SK-N-SH (cell line): Measurements from ENCODE around the gene NTM.

Experiments used
- ELF1 ChIP-seq: IDR thresholded peaks from 2 replicates; pipeline ENCODE4 v1.4.0; 2012
- GATA2 ChIP-seq: sonication (generic); formaldehyde crosslinking; IDR thresholded peaks from 2 replicates; pipeline ENCODE4 v1.5.0; 2020; ENCODE audit warnings: mild to moderate bottlenecking, missing genetic modification reagents
- POLR2AphosphoS5 ChIP-seq: IDR thresholded peaks from 2 replicates; pipeline ENCODE4 v1.6.1; 2012; ENCODE audit warnings: low read depth, low read length
- REST ChIP-seq: IDR thresholded peaks from 2 replicates; pipeline ENCODE4 v1.6.1; 2012; ENCODE audit warnings: mild to moderate bottlenecking, low read depth, low read length, moderate library complexity
- SMC3 ChIP-seq: IDR thresholded peaks from 2 replicates; pipeline ENCODE4 v1.6.1; 2012; ENCODE audit warnings: low read depth, low read length, improper control_type of control experiment
- TEAD4 ChIP-seq: IDR thresholded peaks from 2 replicates; pipeline ENCODE4 v1.4.0; 2012; ENCODE audit warnings: mild to moderate bottlenecking, borderline replicate concordance; ENCODE audit not compliant: insufficient read depth
- TF ChIP-seq, protein P1 (sequence below): fragments of 200-600 bp; sonication (generic); IDR thresholded peaks from 2 replicates; pipeline ENCODE4 v1.6.1; 2017; ENCODE audit warnings: antibody characterized with exemption, mild to moderate bottlenecking, moderate library complexity

DNA sequence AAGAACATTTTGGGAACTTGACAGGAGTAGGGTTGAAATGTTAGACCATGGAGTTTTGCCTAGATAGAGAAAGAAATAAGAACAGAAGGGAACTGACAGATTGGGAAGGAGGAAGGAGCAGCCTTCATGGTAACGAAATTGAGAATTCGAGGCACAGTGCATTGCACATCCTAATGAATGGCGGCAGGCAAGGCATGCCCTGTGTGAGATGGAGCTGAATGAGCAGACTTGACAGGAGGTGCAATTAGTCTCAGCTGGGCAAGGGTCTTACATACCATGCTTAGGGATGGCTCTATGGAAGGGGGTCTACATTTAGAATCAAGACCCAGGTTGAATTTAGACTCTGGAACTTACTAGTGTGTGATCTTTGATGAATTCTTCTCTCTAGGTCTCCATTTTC lies 25.0 kb upstream of the NTM start:
- TF ChIP-seq GATA2 (CRISPR knock-in tag) (no peak), SMC3 (no peak), TEAD4 (no peak), POLR2AphosphoS5 (no peak), REST (no peak), ELF1 (no peak)
- TF ChIP-seq, protein P1, sequence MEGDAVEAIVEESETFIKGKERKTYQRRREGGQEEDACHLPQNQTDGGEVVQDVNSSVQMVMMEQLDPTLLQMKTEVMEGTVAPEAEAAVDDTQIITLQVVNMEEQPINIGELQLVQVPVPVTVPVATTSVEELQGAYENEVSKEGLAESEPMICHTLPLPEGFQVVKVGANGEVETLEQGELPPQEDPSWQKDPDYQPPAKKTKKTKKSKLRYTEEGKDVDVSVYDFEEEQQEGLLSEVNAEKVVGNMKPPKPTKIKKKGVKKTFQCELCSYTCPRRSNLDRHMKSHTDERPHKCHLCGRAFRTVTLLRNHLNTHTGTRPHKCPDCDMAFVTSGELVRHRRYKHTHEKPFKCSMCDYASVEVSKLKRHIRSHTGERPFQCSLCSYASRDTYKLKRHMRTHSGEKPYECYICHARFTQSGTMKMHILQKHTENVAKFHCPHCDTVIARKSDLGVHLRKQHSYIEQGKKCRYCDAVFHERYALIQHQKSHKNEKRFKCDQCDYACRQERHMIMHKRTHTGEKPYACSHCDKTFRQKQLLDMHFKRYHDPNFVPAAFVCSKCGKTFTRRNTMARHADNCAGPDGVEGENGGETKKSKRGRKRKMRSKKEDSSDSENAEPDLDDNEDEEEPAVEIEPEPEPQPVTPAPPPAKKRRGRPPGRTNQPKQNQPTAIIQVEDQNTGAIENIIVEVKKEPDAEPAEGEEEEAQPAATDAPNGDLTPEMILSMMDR = no peak
